Muscle of back (tissue), 11 donors: ENCODE measurements around the gene SLC24A1. TPM values are rescaled to one million over a fixed set of nuclear protein-coding genes. Genes with fewer than 3 reads are reported as not detected.

ENCODE experiments used
- DNase-seq, 3 donors: peaks; one replicate each; pipeline versions ENCODE4 v3.0.0 to v3.0.0-alpha.2; 2013
- polyA plus RNA-seq, 10 donors: library from polyadenylated mRNA; unstranded; fragments of 120-200 nt; gene quantifications; one replicate each; pipeline ENCODE4 v1.2.1, GENCODE V29; 2013; ENCODE audit not compliant: insufficient read length in 10 of 10

SLC24A1 gene
- polyA plus RNA-seq, 10 donors: 6.8 to 10.8 (median 8.0) TPM

- no peak for DNase-seq
Measured at GRCh38 chr15:65618560-65619109, 3.1 kb upstream of the SLC24A1 start.

- no peak for DNase-seq
Measured at GRCh38 chr15:65619626-65620290, 2.0 kb upstream of the SLC24A1 start.

GRCh38 chr15:65620833-65621232 lies 905 bp upstream of the SLC24A1 start:
- no peak for DNase-seq

GRCh38 chr15:65623103-65623502 lies 1.4 kb downstream of the SLC24A1 start:
- DNase-seq: no peak

- no peak for DNase-seq
Measured at GRCh38 chr15:65626856-65627255, 5.1 kb downstream of the SLC24A1 start.

GRCh38 chr15:65629548-65629947 lies 7.8 kb downstream of the SLC24A1 start:
- no peak for DNase-seq

GRCh38 chr15:65630760-65631159 lies 9.0 kb downstream of the SLC24A1 start:
- no peak for DNase-seq

GRCh38 chr15:65631503-65631902 lies 9.8 kb downstream of the SLC24A1 start:
- no peak for DNase-seq

GRCh38 chr15:65632780-65633375 lies 11.1 kb downstream of the SLC24A1 start:
- no peak for DNase-seq

GRCh38 chr15:65633752-65634151 lies 12.0 kb downstream of the SLC24A1 start:
- no peak for DNase-seq

- DNase-seq: no peak
Measured at GRCh38 chr15:65634356-65634755, 12.6 kb downstream of the SLC24A1 start.

GRCh38 chr15:65638109-65638508 lies 16.4 kb downstream of the SLC24A1 start:
- DNase-seq: no peak

- peak; percentile 74 to 86 (median 76) for DNase-seq
Measured at GRCh38 chr15:65638681-65639089, 16.9 kb downstream of the SLC24A1 start.

- DNase-seq: no peak
Measured at GRCh38 chr15:65639509-65639908, 17.8 kb downstream of the SLC24A1 start.

GRCh38 chr15:65641768-65642475 lies 20.2 kb downstream of the SLC24A1 start:
- DNase-seq: peak in 1 of 3 donors; percentile 26

- no peak for DNase-seq
Measured at GRCh38 chr15:65642594-65642993, 20.9 kb downstream of the SLC24A1 start.

GRCh38 chr15:65644282-65644681 lies 22.5 kb downstream of the SLC24A1 start:
- no peak for DNase-seq

GRCh38 chr15:65645392-65645791 lies 23.7 kb downstream of the SLC24A1 start:
- no peak for DNase-seq

- DNase-seq: no peak
Measured at GRCh38 chr15:65646486-65646885, 24.7 kb downstream of the SLC24A1 start.

GRCh38 chr15:65650312-65651041 lies 28.7 kb downstream of the SLC24A1 start:
- no peak for DNase-seq

- DNase-seq: no peak
Measured at GRCh38 chr15:65651042-65651322, 29.2 kb downstream of the SLC24A1 start.
